Colonic mucosa (tissue), 4 donors: ENCODE data around the gene RBM45. TPM values are rescaled to one million over a fixed set of nuclear protein-coding genes. Genes with fewer than 3 reads are reported as not detected.

ENCODE experiments used
- DNase-seq: peaks from one replicate; pipeline ENCODE4 v3.0.0-alpha.2; 2020
- H3K27ac ChIP-seq: fragments of 200-600 bp; one replicate; pipeline ENCODE4 v1.8.0; 2021
- H3K27me3 ChIP-seq: fragments of 200-600 bp; one replicate; pipeline ENCODE4 v1.8.0; 2021
- H3K36me3 ChIP-seq: fragments of 200-600 bp; one replicate; pipeline ENCODE4 v1.8.0; 2021
- H3K4me1 ChIP-seq: fragments of 200-600 bp; one replicate; pipeline ENCODE4 v1.8.0; 2021; ENCODE audit warnings: mild to moderate bottlenecking
- H3K4me3 ChIP-seq: fragments of 200-600 bp; one replicate; pipeline ENCODE4 v1.8.0; 2021
- H3K9ac ChIP-seq, 2 donors: one replicate each; pipeline ENCODE4 v1.7.0; 2013; ENCODE audit warnings: control low read depth in 2 of 2, low read depth in 2 of 2, low read length in 2 of 2
- H3K9me3 ChIP-seq: fragments of 200-600 bp; one replicate; pipeline ENCODE4 v1.8.0; 2021
- CTCF ChIP-seq: fragments of 200-600 bp; IDR thresholded peaks from one replicate; pipeline ENCODE4 v1.8.0; 2022; ENCODE audit warnings: antibody characterized with exemption, mild to moderate bottlenecking
- intact Hi-C: fragments of 100-400 bp; cut with DNase I; formaldehyde crosslinking; loops from one replicate; pipeline ENCODE4 v1.14.1; 2022
- total RNA-seq, 2 donors: library from RNA; stranded (reverse); fragmentation: NEBNext Ultra II Directional in 1 of 2; extraction: Animal tissue kit (Norgen Biotek cat#: 25700) in 1 of 2; gene quantifications; one replicate each; pipeline ENCODE4 v1.2.1, GENCODE V29; 2021
- donor health status: healthy.
- donor health status: DM: no; HTN: no; CAD: no.
- donor health status: DM: no; HTN: no; CAD: no.

RBM45 gene
- total RNA-seq, 2 donors from 2014 or later: 12.1 to 12.7 TPM

- Histone ChIP-seq H3K4me3 (no peak overlapping the region), H3K36me3 (no peaks in the 10 kb centered on the region), H3K9me3 (no peaks in the 10 kb centered on the region), H3K27me3 (no peaks in the 10 kb centered on the region), H3K4me1 (no peaks in the 10 kb centered on the region), H3K9ac (no peak overlapping the region), H3K27ac (no peak overlapping the region)
- DNase-seq: no peak
- intact Hi-C loops: no loop called here
- no peak for TF ChIP-seq CTCF
Measured at GRCh38 chr2:178069551-178069950, 42.7 kb upstream of the RBM45 start.

- H3K4me3 ChIP-seq: no peak overlapping the region
- H3K9ac ChIP-seq: no peak overlapping the region
- H3K9me3 ChIP-seq: no peaks in the 10 kb centered on the region
- no peak overlapping the region for H3K27ac ChIP-seq
- H3K27me3 ChIP-seq: no peaks in the 10 kb centered on the region
- H3K36me3 ChIP-seq: no peaks in the 10 kb centered on the region
- intact Hi-C loops: no loop called here
- no peaks in the 10 kb centered on the region for H3K4me1 ChIP-seq
- DNase-seq: no peak
- no peak for TF ChIP-seq CTCF
Measured at GRCh38 chr2:178070824-178071223, 41.4 kb upstream of the RBM45 start.

- no peak for TF ChIP-seq CTCF
- intact Hi-C loops: no loop called here
- H3K4me1 ChIP-seq: no peaks in the 10 kb centered on the region
- peak overlapping the region; percentile 58 to 84 for H3K9ac ChIP-seq
- no peaks in the 10 kb centered on the region for H3K9me3 ChIP-seq
- peak overlapping the region; percentile 35 for H3K4me3 ChIP-seq
- DNase-seq: no peak
- H3K27me3 ChIP-seq: no peaks in the 10 kb centered on the region
- peak overlapping the region; percentile 86 for H3K27ac ChIP-seq
- H3K36me3 ChIP-seq: no peaks in the 10 kb centered on the region
Measured at GRCh38 chr2:178072000-178072382, 40.2 kb upstream of the RBM45 start.

- TF ChIP-seq CTCF: no peak
- peak within 1 kb of the TSS; percentile 86 for H3K27ac ChIP-seq
- peak within 1 kb of the TSS; percentile 58 to 84 for H3K9ac ChIP-seq
Measured at GRCh38 chr2:178072383-178073301, 39.6 kb upstream of the RBM45 start, which contains the start of gene PDE11A. PDE11A (minus strand) TSS chr2:178072777; CDS start chr2:178072437, 340 bp downstream.

GRCh38 chr2:178074123-178075005 lies 37.9 kb upstream of the RBM45 start:
- no peak overlapping the region for H3K4me3 ChIP-seq
- H3K9me3 ChIP-seq: no peaks in the 10 kb centered on the region
- no peak for TF ChIP-seq CTCF
- intact Hi-C loops: no loop called here
- H3K27me3 ChIP-seq: no peaks in the 10 kb centered on the region
- H3K27ac ChIP-seq: no peak overlapping the region
- H3K9ac ChIP-seq: no peak overlapping the region
- H3K36me3 ChIP-seq: no peaks in the 10 kb centered on the region
- DNase-seq: no peak
- no peaks in the 10 kb centered on the region for H3K4me1 ChIP-seq

More at GRCh38 chr2:178072383-178073301, 39.6 kb upstream of the RBM45 start, which contains the start of gene PDE11A:
- DNase-seq: peak; percentile 93
- no peaks in the 10 kb centered on the region for H3K4me1 ChIP-seq
- H3K36me3 ChIP-seq: no peaks in the 10 kb centered on the region
- H3K27me3 ChIP-seq: no peaks in the 10 kb centered on the region
- H3K9me3 ChIP-seq: no peaks in the 10 kb centered on the region
- intact Hi-C loops: no loop called here
- peak within 1 kb of the TSS; percentile 35 for H3K4me3 ChIP-seq
